ENCODE results near the gene DUSP16.
A peak's percentile ranks its signal among the peaks of the same experiment; 100 is the strongest.

The DUSP16 gene

GRCh38 chr12:12501121-12501520 is 61.5 kb downstream of the DUSP16 start:
- no peak for TF ChIP-seq CTCF (IDR thresholded peaks at IDR 0.05; ENCODE audit: low read depth, low read length)
- Histone ChIP-seq H3K27ac (no peak overlapping the region), H3K9me3 (ENCODE audit: severe bottlenecking) (no peaks in the 10 kb centered on the region), H3K4me3 (ENCODE audit: low read depth, low read length) (no peak overlapping the region), H3K27me3 (ENCODE audit: insufficient read depth, low read depth, severe bottlenecking) (no peaks in the 10 kb centered on the region), H3K36me3 (no peaks in the 10 kb centered on the region)
- DNase-seq: no peak

- Histone ChIP-seq H3K27me3 (ENCODE audit: insufficient read depth, low read depth, severe bottlenecking) (no peaks in the 10 kb centered on the region), H3K27ac (no peak overlapping the region), H3K9me3 (ENCODE audit: severe bottlenecking) (no peaks in the 10 kb centered on the region), H3K4me3 (ENCODE audit: low read depth, low read length) (no peak overlapping the region), H3K36me3 (no peaks in the 10 kb centered on the region)
- DNase-seq: no peak
- TF ChIP-seq CTCF (IDR thresholded peaks at IDR 0.05; ENCODE audit: low read depth, low read length): no peak
Measured at GRCh38 chr12:12499909-12500604, 62.6 kb downstream of the DUSP16 start.

- DNase-seq: no peak
- no peaks in the 10 kb centered on the region for H3K9me3 ChIP-seq (ENCODE audit: severe bottlenecking)
- TF ChIP-seq CTCF (IDR thresholded peaks at IDR 0.05; ENCODE audit: low read depth, low read length): no peak
- no peaks in the 10 kb centered on the region for H3K36me3 ChIP-seq
- H3K27me3 ChIP-seq (ENCODE audit: insufficient read depth, low read depth, severe bottlenecking): no peaks in the 10 kb centered on the region
- H3K4me3 ChIP-seq (ENCODE audit: low read depth, low read length): no peak overlapping the region
- H3K27ac ChIP-seq: no peak overlapping the region
Measured at GRCh38 chr12:12498210-12498609, 64.5 kb downstream of the DUSP16 start.

- Histone ChIP-seq H3K36me3 (no peaks in the 10 kb centered on the region), H3K4me3 (ENCODE audit: low read depth, low read length) (no peak overlapping the region), H3K27me3 (ENCODE audit: insufficient read depth, low read depth, severe bottlenecking) (no peaks in the 10 kb centered on the region), H3K27ac (no peak overlapping the region), H3K9me3 (ENCODE audit: severe bottlenecking) (no peaks in the 10 kb centered on the region)
- no peak for TF ChIP-seq CTCF (IDR thresholded peaks at IDR 0.05; ENCODE audit: low read depth, low read length)
- DNase-seq: no peak
Measured at GRCh38 chr12:12495536-12495935, 67.1 kb downstream of the DUSP16 start.

DNA sequence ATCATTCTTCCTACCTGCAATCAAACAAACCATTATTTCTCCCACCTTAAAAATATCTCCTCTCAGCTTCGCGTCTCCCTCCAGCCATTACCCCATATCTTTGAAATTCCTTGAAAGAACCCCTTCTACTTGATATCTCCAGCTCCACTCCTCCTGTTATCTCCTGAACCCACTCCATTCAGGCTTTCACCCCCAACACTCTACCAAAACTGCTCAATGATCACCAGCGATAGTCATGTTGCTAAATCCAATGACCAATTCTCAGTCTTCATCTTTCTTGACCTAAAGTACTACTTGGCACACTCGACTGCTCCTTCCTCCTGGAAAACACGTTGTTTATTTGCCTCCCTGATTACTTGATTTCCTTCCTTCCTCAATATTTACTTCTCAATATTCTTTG is 70.1 kb downstream of the DUSP16 start:
- no peaks in the 10 kb centered on the region for H3K27me3 ChIP-seq (ENCODE audit: insufficient read depth, low read depth, severe bottlenecking)
- no peak overlapping the region for H3K4me3 ChIP-seq (ENCODE audit: low read depth, low read length)
- H3K27ac ChIP-seq: no peak overlapping the region
- DNase-seq: no peak
- H3K36me3 ChIP-seq: no peaks in the 10 kb centered on the region; the same call in 1 of the 2 replicates
- TF ChIP-seq CTCF (IDR thresholded peaks at IDR 0.05; ENCODE audit: low read depth, low read length): no peak
- no peaks in the 10 kb centered on the region for H3K9me3 ChIP-seq (ENCODE audit: severe bottlenecking)

- H3K9me3 ChIP-seq (ENCODE audit: severe bottlenecking): no peaks in the 10 kb centered on the region
- DNase-seq: peak; percentile 13
- peaks cover 2% of the 10 kb centered on the region; the same call in 1 of the 2 replicates for H3K36me3 ChIP-seq
- H3K27me3 ChIP-seq (ENCODE audit: insufficient read depth, low read depth, severe bottlenecking): no peaks in the 10 kb centered on the region
- H3K4me3 ChIP-seq (ENCODE audit: low read depth, low read length): no peak overlapping the region
- no peak for TF ChIP-seq CTCF (IDR thresholded peaks at IDR 0.05; ENCODE audit: low read depth, low read length)
- no peak overlapping the region for H3K27ac ChIP-seq
Measured at GRCh38 chr12:12491606-12492005, 71.1 kb downstream of the DUSP16 start.

Data from WERI-Rb-1 (cell line).